Activated CD8-positive, alpha-beta memory T cell treated with anti-CD3 and anti-CD28 coated beads, Interleukin-2, amount 50 U/mL, for 4 hours (primary cell): ENCODE results near the gene SORCS1.

Experiments
- DNase-seq: peaks from one replicate; pipeline ENCODE4 v3.0.0-alpha.2; 2020

Gene SORCS1

DNA sequence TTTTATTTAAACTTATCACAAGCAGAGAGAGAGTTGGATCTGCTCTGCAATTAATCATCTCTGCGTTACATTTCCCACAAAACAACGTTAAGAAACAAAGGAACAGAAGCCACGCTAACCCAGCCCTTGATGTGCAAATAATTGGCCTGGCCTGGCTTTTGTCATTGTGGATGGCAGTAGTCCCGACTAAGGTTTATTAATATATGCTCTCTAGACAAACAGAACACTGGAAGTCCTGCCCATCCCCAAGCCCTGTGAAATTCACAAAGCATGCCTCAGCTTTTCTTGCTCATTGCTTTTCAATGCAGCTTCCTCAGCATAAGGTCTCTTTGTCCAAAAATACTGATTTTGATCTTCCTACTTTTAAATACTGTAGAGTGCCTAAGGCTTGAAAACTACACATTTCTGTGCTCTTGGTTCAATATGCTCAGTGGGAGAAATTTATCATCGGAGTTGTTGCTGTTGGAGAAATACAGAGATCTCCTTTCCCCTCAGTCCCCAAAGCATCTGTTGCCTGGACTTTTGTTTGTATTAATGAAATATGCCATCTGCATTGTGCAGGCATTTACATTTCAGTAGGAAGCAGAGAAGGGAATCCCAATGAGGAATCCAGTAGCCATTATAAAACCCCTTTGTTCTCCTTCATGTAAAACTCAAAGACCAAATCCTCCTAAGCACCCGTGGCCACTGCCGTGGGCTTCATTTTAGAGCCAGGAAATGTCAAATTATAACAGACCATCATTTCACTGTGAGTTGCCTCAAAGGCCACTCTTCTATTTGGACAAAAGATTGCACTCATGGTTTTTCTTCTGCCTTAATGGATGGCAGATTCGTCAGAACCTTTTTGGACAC lies 61.1 kb downstream of the SORCS1 start:
- no peak for DNase-seq

DNA sequence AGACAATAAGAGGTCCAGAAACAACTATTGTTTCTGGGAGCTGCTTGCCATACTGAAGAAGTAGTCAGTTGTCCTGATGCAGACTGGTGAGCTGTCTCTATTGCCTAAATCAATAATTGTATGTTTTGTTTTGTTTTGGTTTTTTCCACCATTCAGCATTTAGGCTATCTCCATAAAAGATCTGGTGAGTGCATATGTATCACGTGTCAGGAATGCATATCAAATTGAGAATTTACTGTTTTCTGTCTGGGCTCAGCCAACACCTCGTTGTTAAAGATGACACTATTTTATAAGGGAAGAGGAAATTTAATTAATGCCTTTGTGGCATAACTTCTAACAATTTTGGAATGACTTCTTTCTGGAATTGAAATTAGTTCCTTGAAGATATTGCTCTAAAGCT lies 66.2 kb downstream of the SORCS1 start:
- no peak for DNase-seq

DNA sequence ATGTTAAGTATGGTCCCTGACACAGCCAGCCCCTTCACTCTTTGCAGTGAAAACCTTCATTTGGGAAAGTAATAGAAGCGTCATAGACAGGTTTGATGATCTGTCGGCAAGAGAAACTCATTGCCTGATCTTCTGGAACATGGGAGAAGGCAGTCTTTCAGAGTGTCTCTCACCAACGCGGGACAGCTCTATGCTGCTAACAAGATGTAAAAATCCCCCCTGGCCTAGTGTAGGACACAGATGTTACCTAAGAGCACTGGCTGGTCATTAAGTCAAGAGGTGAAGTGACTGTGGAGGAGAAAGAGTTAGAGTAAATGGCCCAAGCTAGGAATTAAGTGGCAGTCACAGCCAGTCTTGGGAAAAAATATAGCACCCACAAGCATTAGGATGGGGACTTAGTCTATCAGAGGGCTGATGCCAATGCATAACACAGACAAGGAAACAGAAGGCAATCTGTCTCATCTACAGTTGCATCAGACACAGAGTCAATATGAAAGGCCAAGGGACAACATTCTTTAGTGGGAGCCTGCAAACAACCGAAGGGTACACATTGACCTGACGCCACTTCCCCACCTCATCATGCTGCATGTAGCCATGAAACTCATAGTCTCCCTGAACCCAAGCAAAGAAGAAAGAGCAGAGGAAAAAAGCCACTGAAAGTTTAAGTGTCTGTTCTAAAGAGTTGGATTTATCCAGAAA lies 69.5 kb downstream of the SORCS1 start:
- DNase-seq = no peak

DNA sequence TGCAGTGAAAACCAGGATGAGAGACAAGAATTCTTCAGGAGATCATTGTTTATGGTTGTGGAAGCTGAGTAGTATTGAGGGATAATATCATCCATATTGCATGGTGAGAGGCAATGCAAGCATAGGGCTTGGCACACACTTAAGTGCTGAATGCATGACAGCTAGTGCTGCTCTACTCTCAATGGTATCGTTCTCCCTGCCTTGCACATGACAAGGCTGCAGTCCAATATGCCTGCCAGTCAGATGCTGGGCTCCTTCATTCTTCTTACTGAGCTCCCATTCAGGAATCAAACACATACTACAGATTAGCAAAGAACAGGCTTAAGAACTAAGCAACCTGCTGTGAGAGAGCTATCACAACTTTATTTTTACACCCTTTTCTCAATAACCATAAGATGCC lies 72.2 kb downstream of the SORCS1 start:
- DNase-seq = no peak

DNA sequence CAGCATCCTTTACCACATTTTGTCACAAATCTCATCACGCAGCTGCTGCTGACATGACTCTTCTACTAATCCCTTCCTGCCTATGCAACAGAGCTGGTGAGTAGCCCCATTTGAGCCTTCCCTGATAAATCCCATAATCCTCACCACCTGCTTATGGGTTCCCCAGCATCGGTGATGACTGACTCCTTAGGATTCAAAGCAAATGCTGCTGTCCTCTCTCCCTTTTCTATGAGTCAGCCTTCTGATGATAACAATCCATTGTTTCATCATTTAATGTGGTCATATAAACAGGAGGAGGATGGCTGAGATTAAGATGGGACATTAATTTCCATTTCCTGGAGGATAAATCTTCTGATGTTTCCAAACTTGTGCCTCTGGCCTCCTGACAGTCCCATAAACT lies 73.4 kb downstream of the SORCS1 start:
- no peak for DNase-seq

DNA sequence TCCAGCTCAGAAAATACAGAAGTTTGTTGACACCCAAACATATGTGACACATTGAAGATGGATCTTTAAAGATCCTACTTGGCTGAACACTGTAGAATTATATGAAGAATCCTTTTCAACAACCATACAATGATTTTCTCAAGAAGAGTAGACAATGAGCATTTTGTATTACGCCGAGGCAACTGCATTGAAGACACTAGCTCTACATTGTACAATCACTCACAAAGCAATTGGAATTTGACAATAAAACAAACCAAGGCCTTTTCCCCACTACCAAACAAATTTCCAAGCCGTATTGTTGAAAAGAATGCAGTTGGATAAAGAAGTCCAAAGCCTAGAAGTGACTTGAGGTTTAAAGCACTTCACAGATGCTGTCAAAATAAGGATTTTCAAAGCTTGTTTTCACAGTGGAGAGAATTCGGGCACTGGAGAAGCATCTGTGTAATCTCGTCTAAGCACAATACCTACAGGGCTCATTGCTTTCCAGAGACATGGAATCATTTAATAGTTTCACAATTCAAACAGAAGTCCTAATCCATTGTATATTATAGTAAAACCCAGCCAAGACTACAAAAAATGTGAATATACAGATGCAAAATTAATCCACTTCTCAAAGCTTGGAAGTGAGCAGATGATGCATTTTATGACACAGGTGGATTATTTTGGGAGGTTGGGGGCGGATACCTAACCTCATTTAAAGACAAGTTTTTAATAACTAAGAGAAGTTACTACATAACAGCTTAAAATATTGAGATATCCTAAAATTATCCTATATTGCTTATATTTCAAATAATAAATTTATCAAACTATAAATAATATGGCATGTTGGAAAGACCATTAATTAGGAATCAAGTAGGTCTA lies 78.6 kb downstream of the SORCS1 start:
- no peak for DNase-seq

DNA sequence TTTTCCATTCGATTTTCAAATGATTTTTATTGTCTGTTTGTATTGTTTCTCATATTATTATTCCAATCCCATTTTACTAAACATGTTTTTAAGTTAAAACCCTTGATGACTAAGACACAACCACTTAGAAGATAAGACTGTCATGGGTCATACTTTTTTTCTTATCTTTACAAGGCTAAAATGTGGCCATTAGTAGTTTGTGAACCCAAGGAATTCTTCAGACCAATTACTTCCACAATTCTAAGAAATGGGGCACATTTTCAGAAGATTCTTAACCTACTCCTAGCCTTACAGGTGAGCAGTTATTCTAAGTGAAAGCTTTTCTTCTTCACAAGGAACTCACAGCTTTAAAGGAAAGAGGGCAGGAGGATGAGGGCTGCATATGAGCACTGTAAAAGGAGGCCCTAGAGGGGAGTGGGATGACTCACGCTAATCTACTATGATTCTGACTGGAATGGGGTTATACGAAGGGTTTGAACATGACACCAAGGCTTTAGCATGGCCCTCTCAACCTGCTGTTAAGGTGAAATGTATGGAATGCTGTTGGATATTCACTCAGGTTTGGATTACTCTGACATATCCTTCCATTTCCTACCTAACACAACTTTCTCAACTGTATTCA lies 81.0 kb downstream of the SORCS1 start:
- no peak for DNase-seq

DNA sequence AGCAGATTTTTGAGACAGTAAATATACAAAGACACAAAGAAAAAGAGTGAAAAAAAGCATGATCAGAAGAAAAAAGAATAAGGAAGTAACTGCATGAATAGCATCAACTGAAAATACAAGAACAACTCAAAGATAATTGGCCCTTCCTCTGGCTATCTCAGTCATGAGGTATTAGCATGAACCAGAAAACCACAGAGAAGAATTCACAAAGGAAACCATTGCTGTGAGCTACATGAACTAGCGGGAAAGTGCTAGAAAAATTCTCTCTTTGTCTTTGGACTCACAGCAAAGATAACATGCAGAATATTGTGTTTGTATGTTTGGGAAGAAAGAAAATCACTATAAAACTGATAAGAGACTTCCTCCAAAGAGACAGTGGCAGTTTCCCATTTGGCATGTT lies 82.9 kb downstream of the SORCS1 start:
- DNase-seq = no peak

DNA sequence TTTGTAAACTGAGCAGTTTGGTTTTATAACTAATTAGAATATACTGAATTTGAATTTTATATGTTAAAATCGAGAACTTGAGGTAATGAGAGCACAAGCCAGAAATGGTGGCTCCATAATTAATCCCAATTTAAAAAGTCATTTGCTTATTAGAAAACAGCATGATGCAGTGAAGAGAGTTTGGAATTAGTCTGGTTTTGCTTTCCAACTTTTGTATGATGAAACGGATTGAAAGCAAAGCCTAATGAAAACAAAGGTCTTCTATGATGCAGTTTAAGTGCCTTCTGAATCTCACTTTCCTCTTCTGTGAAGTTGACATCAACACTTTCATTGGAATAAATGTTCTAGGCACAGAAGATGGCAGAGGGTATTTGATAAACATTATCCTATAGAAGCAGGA lies 89.4 kb downstream of the SORCS1 start:
- DNase-seq = no peak

DNA sequence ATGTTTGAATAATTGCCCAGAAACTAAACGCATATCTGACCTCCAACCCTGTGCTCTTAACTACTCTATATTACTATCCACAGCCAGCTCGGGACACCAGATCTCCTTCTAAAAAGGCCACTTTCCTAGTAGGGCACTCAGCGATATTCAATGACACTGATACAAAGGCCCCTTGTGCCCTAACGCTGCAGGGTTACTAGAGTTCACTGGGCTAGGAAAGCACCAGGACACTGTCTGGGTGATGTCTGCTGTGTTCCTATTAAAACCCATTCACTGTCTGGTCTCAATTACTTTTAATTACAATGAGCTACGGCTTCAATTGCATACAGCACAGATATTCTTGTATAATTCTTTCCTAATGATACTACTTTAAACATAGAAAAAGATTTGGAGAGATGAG lies 91.7 kb downstream of the SORCS1 start:
- no peak for DNase-seq

DNA sequence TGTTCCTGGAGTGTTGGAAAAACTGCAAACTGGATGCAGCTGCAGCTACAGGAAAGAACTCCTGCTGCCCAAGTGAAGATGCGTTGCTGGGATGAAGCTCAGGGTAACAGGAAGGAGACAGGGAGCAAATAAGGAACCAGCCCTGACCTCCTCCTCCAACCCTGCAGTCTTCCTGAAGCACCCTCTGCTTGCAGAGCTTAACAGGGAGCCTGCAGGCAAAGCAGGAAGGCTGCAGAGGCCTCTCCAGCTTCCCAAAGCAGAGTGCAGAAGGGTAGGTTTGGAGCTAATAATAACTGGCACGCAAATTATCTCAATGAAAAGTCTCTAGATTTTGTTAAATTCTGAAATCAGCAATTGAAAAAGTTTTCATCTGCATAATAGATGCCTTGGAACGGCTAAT lies 92.5 kb downstream of the SORCS1 start:
- DNase-seq = no peak

DNA sequence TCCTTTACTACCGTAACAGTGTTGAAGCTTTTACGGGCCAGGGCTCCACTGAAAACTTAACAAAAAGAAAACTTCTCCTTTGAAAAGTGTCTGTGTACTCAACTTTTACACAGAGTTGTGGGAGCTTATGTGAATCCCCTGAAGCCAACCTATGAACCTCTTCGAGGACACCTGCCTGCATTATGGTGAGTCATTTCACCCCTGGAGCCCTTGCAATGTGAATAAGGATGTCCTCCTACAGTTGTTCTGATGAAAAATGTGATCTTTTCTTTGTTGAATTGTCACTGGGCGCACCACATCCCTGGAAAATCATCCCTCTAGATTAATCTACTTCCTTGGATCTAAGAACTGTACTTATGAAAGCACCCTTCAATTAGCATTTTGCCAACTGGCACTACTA lies 93.2 kb downstream of the SORCS1 start:
- no peak for DNase-seq

DNA sequence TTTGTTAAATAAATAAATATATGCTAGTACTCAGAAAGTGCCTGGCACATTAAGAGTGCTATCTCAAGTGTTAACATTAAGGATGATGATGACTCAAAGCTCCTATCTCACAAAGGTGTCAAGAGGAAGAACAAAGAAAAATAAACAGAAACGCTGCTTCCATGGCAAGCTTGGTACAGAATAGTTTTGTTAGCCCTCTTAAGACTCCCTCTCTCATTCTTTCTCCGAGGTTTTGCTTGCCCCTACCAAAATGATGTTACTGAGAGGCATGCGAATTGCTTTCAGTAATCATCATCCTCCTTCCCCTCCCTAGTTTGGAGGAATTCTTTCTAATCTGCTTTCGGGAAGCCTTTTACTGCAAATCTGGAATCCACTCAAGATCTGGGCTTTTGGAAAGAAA lies 96.7 kb downstream of the SORCS1 start:
- no peak for DNase-seq

DNA sequence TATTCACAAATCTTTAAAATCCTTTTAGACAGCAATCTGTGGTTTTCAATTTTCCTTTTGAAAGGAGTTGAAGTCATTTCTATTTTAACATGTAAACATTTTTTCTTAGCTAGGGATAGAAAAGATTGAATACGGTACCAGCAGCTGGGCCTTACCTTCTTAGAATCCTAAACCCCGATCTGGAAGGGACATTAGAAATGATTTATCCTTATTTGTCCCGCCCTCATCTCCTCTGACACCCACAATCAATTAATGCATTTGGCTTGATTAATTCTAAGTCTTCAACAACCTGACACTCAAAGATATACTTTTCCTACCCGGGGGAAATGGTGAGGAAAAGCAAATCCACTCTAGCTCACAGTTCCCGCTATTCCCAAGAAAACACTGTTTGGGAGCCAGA lies 100.4 kb downstream of the SORCS1 start:
- no peak for DNase-seq

DNA sequence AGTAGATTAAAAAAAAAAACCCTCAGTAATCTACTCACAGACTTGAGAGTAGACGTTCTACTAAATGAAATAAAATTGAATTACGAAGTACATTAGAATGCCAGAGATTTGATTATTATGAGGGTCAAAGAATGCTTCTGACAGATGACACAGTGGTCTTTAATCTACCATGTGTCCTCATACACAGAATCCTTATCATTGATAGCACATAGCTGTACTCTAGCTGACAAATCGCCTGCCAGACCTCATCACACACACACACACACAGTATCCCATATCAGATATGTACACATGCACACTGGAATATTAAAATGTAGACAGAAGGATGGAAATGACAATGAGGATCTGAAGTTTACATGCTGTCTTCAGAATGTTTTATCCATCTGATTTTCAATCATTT lies 104.6 kb downstream of the SORCS1 start:
- no peak for DNase-seq

DNA sequence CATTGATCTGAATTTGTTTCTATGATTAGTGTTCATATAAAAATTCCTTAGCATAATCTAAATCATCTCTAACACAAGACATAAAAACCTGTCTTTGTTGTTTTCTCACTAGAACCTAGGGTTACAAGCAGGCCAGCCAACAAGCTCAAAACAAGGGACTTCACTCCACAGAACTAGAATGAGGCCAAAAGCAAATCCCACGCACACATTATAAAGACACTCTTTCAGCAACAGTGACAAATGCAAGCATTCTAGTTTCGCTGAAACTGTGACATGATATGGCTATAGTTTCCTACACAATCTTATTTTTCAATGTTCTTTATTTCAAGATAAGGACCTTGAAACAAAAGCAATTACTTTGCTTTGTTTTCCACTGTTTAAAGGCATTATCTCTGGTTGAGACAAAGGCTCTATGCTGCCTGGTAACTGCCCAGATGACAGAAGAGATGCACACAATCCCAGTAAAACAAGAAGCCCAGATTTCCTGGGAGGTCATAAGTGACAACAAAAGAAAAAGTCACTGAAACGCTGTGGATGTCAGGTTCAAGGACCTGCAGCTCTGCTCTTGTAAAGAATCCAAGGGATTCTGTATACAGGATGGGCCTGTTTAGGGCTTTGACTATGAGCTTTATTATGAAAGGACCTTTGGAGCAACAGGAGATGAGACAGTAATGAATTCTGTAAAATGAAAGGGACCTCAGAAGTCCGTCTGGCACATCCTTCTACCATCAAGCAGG lies 105.3 kb downstream of the SORCS1 start:
- DNase-seq = no peak

DNA sequence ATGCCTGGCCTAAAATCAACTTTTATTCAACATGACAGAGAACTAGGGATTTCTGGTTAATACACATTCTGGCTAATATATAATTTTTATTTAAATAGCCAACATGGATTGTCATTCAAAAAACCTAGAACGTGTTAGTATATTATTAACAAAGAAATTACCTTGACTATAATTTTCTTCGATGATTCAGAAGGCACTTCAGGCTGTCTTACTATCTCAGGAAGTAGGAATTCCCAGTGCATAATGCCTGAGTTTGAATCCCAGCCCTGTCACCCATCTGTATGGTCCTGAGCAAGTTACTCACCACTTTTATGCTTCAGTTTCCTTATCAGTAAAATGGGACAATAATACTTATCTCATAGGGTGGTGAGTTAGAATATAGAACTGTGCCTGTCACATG lies 106.2 kb downstream of the SORCS1 start:
- no peak for DNase-seq

DNA sequence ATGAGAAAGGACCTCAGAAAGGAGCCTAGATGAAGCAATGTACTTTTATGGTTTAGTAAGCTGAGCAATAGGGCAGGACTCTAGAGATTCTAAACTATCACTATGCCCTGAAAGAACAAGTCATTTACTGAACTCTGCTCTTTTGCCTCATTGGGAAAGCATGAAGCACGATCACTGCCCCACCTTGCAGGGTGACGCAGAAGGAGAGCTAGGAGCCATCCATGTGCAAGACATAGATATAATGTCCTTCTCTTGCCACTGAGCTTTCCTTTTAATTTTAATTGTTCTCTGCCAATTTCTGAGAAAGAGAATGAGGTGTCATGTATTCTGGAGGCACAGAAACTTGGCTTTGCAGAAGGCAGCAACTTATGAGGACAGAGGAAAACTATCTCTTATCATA lies 108.3 kb downstream of the SORCS1 start:
- DNase-seq = no peak

DNA sequence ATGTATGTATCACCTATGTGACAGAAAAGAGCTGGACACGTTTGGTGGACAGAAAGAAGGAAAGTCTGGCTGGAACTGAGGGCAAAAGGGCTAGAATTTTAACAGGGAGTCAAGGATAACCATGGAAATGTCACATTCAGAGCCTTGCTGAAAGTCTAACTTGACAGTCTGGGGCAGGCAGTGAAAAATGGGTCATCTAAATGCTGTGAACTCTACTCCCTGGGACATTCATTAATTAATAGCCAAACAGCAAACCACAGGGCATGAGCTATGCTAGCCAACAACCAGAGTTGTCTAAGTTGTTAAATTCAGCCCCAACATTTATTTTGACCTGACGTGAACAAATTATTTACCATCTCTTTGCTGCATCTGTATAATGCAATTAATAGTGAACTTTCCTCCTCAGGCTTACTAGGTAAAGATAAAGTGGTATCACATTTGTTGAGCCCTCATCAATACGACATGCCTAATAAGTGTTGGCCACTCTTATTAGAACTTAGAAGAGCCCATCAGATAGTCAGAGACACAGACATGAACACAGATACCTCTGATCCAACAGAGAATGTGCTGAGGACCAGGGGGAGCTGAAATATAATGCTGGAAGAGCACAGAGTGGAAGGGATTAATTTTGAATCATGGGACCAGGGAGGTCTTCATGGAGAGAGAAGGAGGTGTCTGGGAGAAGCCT lies 109.9 kb downstream of the SORCS1 start:
- no peak for DNase-seq

DNA sequence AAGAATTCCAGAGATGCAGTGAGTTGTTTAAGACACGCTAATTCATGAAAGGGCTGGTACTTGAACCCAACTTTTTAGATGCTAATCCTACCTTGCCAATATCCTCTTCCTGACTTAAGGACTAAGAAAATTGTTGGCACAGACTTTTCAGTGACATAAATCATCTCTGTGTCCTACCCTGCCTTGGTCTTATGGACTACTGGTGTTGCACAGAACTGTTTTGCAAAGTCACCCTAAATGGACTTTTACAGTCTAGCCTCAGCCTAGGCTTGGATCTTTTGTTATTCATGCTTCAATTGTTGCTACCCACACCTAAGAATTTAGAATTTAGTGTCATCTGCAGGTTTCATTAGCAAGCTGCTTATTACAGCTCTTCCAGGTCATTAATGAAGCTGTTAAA lies 112.7 kb downstream of the SORCS1 start:
- no peak for DNase-seq

DNA sequence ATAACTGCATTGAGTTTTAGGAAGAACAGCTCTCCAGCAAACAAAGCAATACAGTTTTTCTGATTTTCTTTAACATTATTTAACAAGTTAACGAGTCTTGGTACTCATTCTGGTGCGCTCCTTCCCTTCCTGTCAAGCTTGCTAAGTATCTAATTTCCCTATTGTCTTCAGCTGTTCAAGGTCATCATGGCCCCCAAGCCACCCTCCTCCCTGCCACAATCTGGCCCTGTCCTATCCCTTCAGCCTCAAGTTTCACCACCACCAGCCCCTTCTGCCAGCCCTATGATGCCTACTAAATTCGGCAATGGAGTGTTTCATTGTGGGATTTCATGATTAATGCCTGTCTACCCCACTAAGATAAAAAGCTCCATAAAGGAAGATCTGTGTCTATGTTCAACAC lies 121.0 kb downstream of the SORCS1 start:
- no peak for DNase-seq
